Fibroblast of pulmonary artery (primary cell): ENCODE results near the gene DACT2.

ENCODE experiments used
- DNase-seq: peaks from one replicate; pipeline ENCODE4 v3.0.0-alpha.2; 2010; ENCODE audit warnings: low read depth
- H3K4me3 ChIP-seq: replicated peaks from 2 replicates; pipeline ENCODE4 v1.5.1; 2011; ENCODE audit warnings: low read depth, mild to moderate bottlenecking, control low read depth, low read length, moderate library complexity
- CTCF ChIP-seq: IDR thresholded peaks from 2 replicates; pipeline ENCODE4 v1.5.1; 2011; ENCODE audit warnings: mild to moderate bottlenecking, control low read depth, low read length, inconsistent platforms; ENCODE audit errors: missing control alignments

Gene DACT2

GRCh38 chr6:168278904-168279303 is 40.7 kb downstream of the DACT2 start:
- no peak for TF ChIP-seq CTCF
- H3K4me3 ChIP-seq = no peak overlapping the region
- no peak for DNase-seq

GRCh38 chr6:168277274-168277669 is 42.3 kb downstream of the DACT2 start:
- DNase-seq = no peak
- TF ChIP-seq CTCF = no peak
- no peak overlapping the region for H3K4me3 ChIP-seq

GRCh38 chr6:168276576-168277273 is 42.9 kb downstream of the DACT2 start:
- no peak for TF ChIP-seq CTCF
- no peak for DNase-seq
- H3K4me3 ChIP-seq = no peak overlapping the region

- DNase-seq = no peak
- no peak overlapping the region for H3K4me3 ChIP-seq
- TF ChIP-seq CTCF = no peak
Observed at GRCh38 chr6:168275168-168275567, 44.4 kb downstream of the DACT2 start.

- no peak for DNase-seq
- no peak overlapping the region for H3K4me3 ChIP-seq
- TF ChIP-seq CTCF = no peak
Observed at GRCh38 chr6:168274037-168274952, 45.3 kb downstream of the DACT2 start.

GRCh38 chr6:168273441-168274036 is 46.0 kb downstream of the DACT2 start:
- H3K4me3 ChIP-seq = no peak overlapping the region
- no peak for TF ChIP-seq CTCF
- DNase-seq = no peak
